ENCODE results near the gene SEC23IP.
"Not testable (repeated sequence)": the region's sequence is repeated elsewhere in the genome, so short reads cannot be mapped to it uniquely, and the experiment has no call there.

The SEC23IP gene

DNA sequence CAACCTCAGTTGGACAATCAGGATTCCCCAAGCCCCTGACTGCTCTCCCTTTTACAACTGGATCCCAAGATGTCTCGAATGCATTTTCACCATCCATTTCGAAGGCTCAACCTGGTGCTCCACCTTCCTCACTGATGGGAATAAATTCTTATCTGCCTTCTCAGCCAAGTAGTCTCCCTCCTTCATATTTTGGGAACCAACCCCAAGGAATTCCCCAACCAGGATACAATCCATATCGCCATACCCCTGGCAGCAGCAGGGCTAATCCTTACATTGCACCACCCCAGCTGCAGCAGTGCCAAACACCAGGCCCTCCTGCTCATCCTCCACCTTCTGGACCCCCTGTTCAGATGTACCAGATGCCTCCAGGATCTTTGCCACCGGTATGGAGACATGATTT lies 6.0 kb downstream of the SEC23IP start:
- Histone ChIP-seq H3K9me3 (ENCODE audit: insufficient read depth, low read length) (no peaks in the 10 kb centered on the region), H3K9me2 (replicated peaks; ENCODE audit: insufficient read depth, low read length) (no peaks in the 10 kb centered on the region), H3F3A (ENCODE audit: insufficient read depth) (no peaks in the 10 kb centered on the region), H3K4me3 (ENCODE audit: insufficient read depth, low read length, poor library complexity, severe bottlenecking) (no peak overlapping the region), H4K20me1 (ENCODE audit: low read depth, low read length) (peaks cover 6% of the 10 kb centered on the region; the same call in 1 of the 2 replicates), H2AFZ (ENCODE audit: low read depth, low read length, severe bottlenecking) (no peak overlapping the region), H3K79me2 (ENCODE audit: insufficient read depth, low read length) (peaks cover 72% of the 10 kb centered on the region), H3K27me3 (ENCODE audit: low read length) (no peaks in the 10 kb centered on the region), H3K4me2 (ENCODE audit: low read depth, low read length, poor library complexity, severe bottlenecking) (no peak overlapping the region), H3K36me3 (ENCODE audit: low read length) (peaks cover 13% of the 10 kb centered on the region), H3K9ac (ENCODE audit: low read length) (no peak overlapping the region), H3K27ac (ENCODE audit: low read depth, low read length) (no peak overlapping the region)
- no peak for TF ChIP-seq EZH2phosphoT487 (conservative IDR thresholded peaks at IDR 0.05; ENCODE audit: low read length)
- TF ChIP-seq, protein P1, sequence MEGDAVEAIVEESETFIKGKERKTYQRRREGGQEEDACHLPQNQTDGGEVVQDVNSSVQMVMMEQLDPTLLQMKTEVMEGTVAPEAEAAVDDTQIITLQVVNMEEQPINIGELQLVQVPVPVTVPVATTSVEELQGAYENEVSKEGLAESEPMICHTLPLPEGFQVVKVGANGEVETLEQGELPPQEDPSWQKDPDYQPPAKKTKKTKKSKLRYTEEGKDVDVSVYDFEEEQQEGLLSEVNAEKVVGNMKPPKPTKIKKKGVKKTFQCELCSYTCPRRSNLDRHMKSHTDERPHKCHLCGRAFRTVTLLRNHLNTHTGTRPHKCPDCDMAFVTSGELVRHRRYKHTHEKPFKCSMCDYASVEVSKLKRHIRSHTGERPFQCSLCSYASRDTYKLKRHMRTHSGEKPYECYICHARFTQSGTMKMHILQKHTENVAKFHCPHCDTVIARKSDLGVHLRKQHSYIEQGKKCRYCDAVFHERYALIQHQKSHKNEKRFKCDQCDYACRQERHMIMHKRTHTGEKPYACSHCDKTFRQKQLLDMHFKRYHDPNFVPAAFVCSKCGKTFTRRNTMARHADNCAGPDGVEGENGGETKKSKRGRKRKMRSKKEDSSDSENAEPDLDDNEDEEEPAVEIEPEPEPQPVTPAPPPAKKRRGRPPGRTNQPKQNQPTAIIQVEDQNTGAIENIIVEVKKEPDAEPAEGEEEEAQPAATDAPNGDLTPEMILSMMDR (IDR thresholded peaks at IDR 0.05; ENCODE audit: insufficient read depth, low read length, poor library complexity, severe bottlenecking), result no peak

DNA sequence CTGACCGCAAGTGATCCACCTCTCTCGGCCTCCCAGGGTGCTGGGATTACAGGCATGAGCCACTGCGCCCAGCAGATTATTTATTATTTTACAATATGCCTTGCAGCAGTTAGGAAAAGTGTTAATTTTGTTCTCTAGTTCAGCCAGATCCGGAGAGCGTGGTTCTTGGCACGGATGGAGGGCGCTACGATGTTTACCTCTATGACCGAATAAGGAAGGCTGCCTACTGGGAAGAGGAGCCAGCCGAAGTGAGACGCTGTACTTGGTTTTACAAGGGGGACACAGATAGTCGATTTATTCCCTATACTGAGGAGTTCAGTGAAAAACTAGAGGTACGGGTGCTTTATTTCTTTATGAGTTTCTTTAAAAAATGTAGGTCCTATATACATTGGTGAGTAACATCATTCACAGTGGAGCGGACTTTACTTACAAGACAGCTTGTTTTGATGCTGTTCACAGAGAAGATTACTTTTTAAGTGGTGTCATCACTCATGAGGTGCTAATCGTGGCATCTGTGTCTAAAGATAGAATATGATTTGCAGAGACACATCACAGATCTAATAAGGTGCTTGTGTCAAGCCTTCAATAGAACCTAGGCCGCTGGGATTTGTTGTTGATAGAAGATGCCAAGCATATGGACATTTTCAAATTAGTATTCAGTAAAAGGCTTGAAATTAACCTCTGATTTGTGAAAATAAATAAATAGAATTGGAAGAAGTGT lies 11.6 kb downstream of the SEC23IP start:
- H3K9me3 ChIP-seq (ENCODE audit: insufficient read depth, low read length), result no peaks in the 10 kb centered on the region
- H3K4me3 ChIP-seq (ENCODE audit: insufficient read depth, low read length, poor library complexity, severe bottlenecking), result no peak overlapping the region
- H3K4me2 ChIP-seq (ENCODE audit: low read depth, low read length, poor library complexity, severe bottlenecking), result no peak overlapping the region
- TF ChIP-seq, protein P1 (IDR thresholded peaks at IDR 0.05; ENCODE audit: insufficient read depth, low read length, poor library complexity, severe bottlenecking), result no peak
- no peak for TF ChIP-seq EZH2phosphoT487 (conservative IDR thresholded peaks at IDR 0.05; ENCODE audit: low read length)
- H3K27me3 ChIP-seq (ENCODE audit: low read length), result no peaks in the 10 kb centered on the region
- no peaks in the 10 kb centered on the region for H3F3A ChIP-seq (ENCODE audit: insufficient read depth)
- peaks cover 23% of the 10 kb centered on the region for H3K79me2 ChIP-seq (ENCODE audit: insufficient read depth, low read length)
- H2AFZ ChIP-seq (ENCODE audit: low read depth, low read length, severe bottlenecking), result no peak overlapping the region
- 0 out of 2 replicates have a peak, but pooled peaks cover 2% of the 10 kb centered on the region for H4K20me1 ChIP-seq (ENCODE audit: low read depth, low read length)
- no peak overlapping the region for H3K9ac ChIP-seq (ENCODE audit: low read length)
- peaks cover 29% of the 10 kb centered on the region for H3K36me3 ChIP-seq (ENCODE audit: low read length)
- H3K27ac ChIP-seq (ENCODE audit: low read depth, low read length), result no peak overlapping the region
- no peaks in the 10 kb centered on the region for H3K9me2 ChIP-seq (replicated peaks; ENCODE audit: insufficient read depth, low read length)

DNA sequence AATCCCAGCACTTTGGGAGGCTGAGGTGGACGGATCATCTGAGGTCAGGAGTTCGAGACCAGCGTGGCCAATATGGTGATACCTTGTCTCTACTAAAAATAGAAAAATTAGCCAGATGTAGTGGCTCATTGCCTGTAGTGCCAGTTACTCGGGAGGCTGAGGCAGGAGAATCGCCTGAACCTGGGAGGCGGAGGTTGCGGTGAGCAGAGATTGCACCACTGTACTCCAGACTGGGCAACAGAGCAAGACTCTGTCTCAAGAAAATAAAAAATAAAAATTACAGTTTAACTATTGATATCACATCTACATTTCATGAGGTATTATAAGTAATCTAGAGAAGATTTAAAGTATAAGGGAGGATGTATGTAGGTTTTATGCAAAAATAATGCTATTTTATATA lies 15.2 kb downstream of the SEC23IP start:
- not testable (repeated sequence) for H3K4me3 ChIP-seq (ENCODE audit: insufficient read depth, low read length, poor library complexity, severe bottlenecking); H3K9me3 ChIP-seq (ENCODE audit: insufficient read depth, low read length); H3K79me2 ChIP-seq (ENCODE audit: insufficient read depth, low read length); H3K27ac ChIP-seq (ENCODE audit: low read depth, low read length); H3K27me3 ChIP-seq (ENCODE audit: low read length); H2AFZ ChIP-seq (ENCODE audit: low read depth, low read length, severe bottlenecking); H4K20me1 ChIP-seq (ENCODE audit: low read depth, low read length); H3K4me2 ChIP-seq (ENCODE audit: low read depth, low read length, poor library complexity, severe bottlenecking); H3K9me2 ChIP-seq (replicated peaks; ENCODE audit: insufficient read depth, low read length); H3F3A ChIP-seq (ENCODE audit: insufficient read depth); H3K9ac ChIP-seq (ENCODE audit: low read length)
- peaks cover 30% of the 10 kb centered on the region for H3K36me3 ChIP-seq (ENCODE audit: low read length)

DNA sequence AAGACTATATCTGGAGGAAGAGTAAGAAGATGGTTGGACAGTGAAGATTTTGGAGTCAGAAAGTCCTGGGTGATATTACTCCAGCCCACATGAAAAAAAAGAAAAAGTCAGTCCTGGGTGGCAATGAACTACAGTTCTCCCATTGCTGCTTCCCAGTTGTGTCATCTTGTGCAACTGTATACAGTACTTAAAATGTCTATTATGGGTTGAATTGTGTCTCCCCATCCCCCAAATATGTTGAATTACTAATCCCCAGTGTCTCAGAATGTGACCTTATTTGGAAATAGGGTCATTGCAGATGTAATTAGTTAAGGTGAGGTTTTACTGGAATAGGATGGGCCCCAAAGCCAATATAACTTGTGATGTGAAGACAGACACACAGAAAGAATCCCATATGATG lies 15.6 kb downstream of the SEC23IP start:
- no peaks in the 10 kb centered on the region; the same call in 1 of the 2 replicates for H3F3A ChIP-seq (ENCODE audit: insufficient read depth)
- H2AFZ ChIP-seq (ENCODE audit: low read depth, low read length, severe bottlenecking), result no peak overlapping the region
- peaks cover 25% of the 10 kb centered on the region for H3K36me3 ChIP-seq (ENCODE audit: low read length)
- no peaks in the 10 kb centered on the region for H3K9me2 ChIP-seq (replicated peaks; ENCODE audit: insufficient read depth, low read length)
- H3K27me3 ChIP-seq (ENCODE audit: low read length), result no peaks in the 10 kb centered on the region
- no peak overlapping the region for H3K27ac ChIP-seq (ENCODE audit: low read depth, low read length)
- H3K9ac ChIP-seq (ENCODE audit: low read length), result no peak overlapping the region
- no peak overlapping the region for H3K4me2 ChIP-seq (ENCODE audit: low read depth, low read length, poor library complexity, severe bottlenecking)
- no peaks in the 10 kb centered on the region for H3K9me3 ChIP-seq (ENCODE audit: insufficient read depth, low read length)
- TF ChIP-seq, protein P1 (IDR thresholded peaks at IDR 0.05; ENCODE audit: insufficient read depth, low read length, poor library complexity, severe bottlenecking), result no peak
- TF ChIP-seq EZH2phosphoT487 (conservative IDR thresholded peaks at IDR 0.05; ENCODE audit: low read length), result no peak
- no peaks in the 10 kb centered on the region for H4K20me1 ChIP-seq (ENCODE audit: low read depth, low read length)
- no peak overlapping the region for H3K4me3 ChIP-seq (ENCODE audit: insufficient read depth, low read length, poor library complexity, severe bottlenecking)
- H3K79me2 ChIP-seq (ENCODE audit: insufficient read depth, low read length), result no peaks in the 10 kb centered on the region

Measured in SU-DHL-6 (cell line).